ENCODE measurements around the gene VRK1.
A peak's percentile ranks its signal among the peaks of the same experiment; 100 is the strongest.

Gene VRK1

GRCh38 chr14:96796851-96797581, at the start of gene VRK1:
VRK1 (plus strand) TSS chr14:96797382; CDS start chr14:96833472, 36,090 bp downstream.
- DNase-seq: peak; percentile 95 to 96
- no peaks in the 10 kb centered on the region for H3K9me3 ChIP-seq
- intact Hi-C loops (cut with DNase I; ENCODE audit: low total_unique reads): no loop called here
- no peak for TF ChIP-seq CTCF (IDR thresholded peaks at IDR 0.05)
- H3K4me1 ChIP-seq: peaks cover 0 to 10% (median 9%) of the 10 kb centered on the region in 4 donors
- H3K36me3 ChIP-seq: no peaks in the 10 kb centered on the region
- peak within 1 kb of the TSS; percentile 69 to 76 for H3K4me3 ChIP-seq
- H3K27me3 ChIP-seq: no peaks in the 10 kb centered on the region
- H3K27ac ChIP-seq: no peak within 1 kb of the TSS

GRCh38 chr14:96747608-96748007, 49.6 kb upstream of the VRK1 start:
- H3K9me3 ChIP-seq: no peaks in the 10 kb centered on the region
- H3K4me3 ChIP-seq: no peak overlapping the region
- TF ChIP-seq CTCF (IDR thresholded peaks at IDR 0.05): no peak
- no peak for DNase-seq
- H3K27ac ChIP-seq: no peak overlapping the region
- H3K27me3 ChIP-seq: peaks cover 0 to 51% of the 10 kb centered on the region in 2 donors
- no peaks in the 10 kb centered on the region for H3K36me3 ChIP-seq
- H3K4me1 ChIP-seq: no peaks in the 10 kb centered on the region
- intact Hi-C loops (cut with DNase I; ENCODE audit: low total_unique reads): loop anchor here (10.0 kb wide), 1 partner anchor 183 kb away; no protein-coding TSS in a partner anchor

- H3K27me3 ChIP-seq: peaks cover 0 to 46% of the 10 kb centered on the region in 2 donors
- H3K4me1 ChIP-seq: no peaks in the 10 kb centered on the region
- H3K4me3 ChIP-seq: no peak overlapping the region
- no peaks in the 10 kb centered on the region for H3K36me3 ChIP-seq
- no peak for DNase-seq
- H3K27ac ChIP-seq: no peak overlapping the region
- no peaks in the 10 kb centered on the region for H3K9me3 ChIP-seq
- no peak for TF ChIP-seq CTCF (IDR thresholded peaks at IDR 0.05)
- intact Hi-C loops (cut with DNase I; ENCODE audit: low total_unique reads): loop anchor here (10.0 kb wide), 1 partner anchor 184 kb away; no protein-coding TSS in a partner anchor
Measured at GRCh38 chr14:96748362-96748761, 48.8 kb upstream of the VRK1 start.

GRCh38 chr14:96751505-96751904, 45.7 kb upstream of the VRK1 start:
- TF ChIP-seq CTCF (IDR thresholded peaks at IDR 0.05): no peak
- Histone ChIP-seq H3K9me3 (no peaks in the 10 kb centered on the region), H3K27me3 (peaks cover 0 to 34% of the 10 kb centered on the region in 2 donors), H3K4me1 (no peaks in the 10 kb centered on the region), H3K4me3 (no peak overlapping the region), H3K36me3 (no peaks in the 10 kb centered on the region), H3K27ac (no peak overlapping the region)
- intact Hi-C loops (cut with DNase I; ENCODE audit: low total_unique reads): no loop called here
- DNase-seq: no peak

DNA sequence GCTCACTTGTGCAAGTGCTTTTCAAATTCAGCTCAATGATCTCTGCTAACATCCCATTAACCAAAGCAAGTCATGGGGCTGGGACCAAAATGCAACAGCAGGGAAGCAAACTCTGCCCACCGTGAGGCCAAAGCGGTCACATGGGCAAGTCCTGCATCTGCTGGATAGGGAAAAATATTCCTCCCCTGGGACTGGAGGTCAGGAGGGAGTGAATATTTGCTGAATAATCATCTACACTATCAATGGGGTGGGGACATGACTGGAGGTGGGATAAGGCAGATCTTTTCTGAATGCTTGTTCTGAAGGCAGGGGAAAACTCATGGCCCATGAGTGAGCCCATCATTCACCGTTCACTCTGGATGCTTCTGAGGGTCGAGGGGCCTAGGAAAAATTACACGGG, 45.1 kb upstream of the VRK1 start:
- no peaks in the 10 kb centered on the region for H3K36me3 ChIP-seq
- intact Hi-C loops (cut with DNase I; ENCODE audit: low total_unique reads): no loop called here
- no peaks in the 10 kb centered on the region for H3K4me1 ChIP-seq
- no peak for DNase-seq
- no peak overlapping the region for H3K27ac ChIP-seq
- TF ChIP-seq CTCF (IDR thresholded peaks at IDR 0.05): no peak
- H3K27me3 ChIP-seq: peaks cover 0 to 34% of the 10 kb centered on the region in 2 donors
- no peaks in the 10 kb centered on the region for H3K9me3 ChIP-seq
- no peak overlapping the region for H3K4me3 ChIP-seq
